AML-193 (cell line): Measurements from ENCODE around the gene RPL28.
"Not testable (repeated sequence)": the region's sequence is repeated elsewhere in the genome, so short reads cannot be mapped to it uniquely, and the experiment has no call there.

Source experiments
- DNase-seq, 2 experiments: peaks; one replicate each; lab custom pipeline; 2025; lab: John Stamatoyannopoulos, UW

Gene RPL28

GRCh38 chr19:55426042-55426441 is 40.3 kb downstream of the RPL28 start:
- DNase-seq: no peak

- no peak for DNase-seq
These were observed 45.5 kb downstream of the RPL28 start for GRCh38 chr19:55431183-55431582.

GRCh38 chr19:55432241-55432959 is 46.7 kb downstream of the RPL28 start:
- no peak for DNase-seq

- DNase-seq: no peak
These were observed 47.6 kb downstream of the RPL28 start for GRCh38 chr19:55433292-55433691.

GRCh38 chr19:55434356-55434919 is 48.7 kb downstream of the RPL28 start:
- DNase-seq: no peak

GRCh38 chr19:55435020-55435419 is 49.3 kb downstream of the RPL28 start:
- DNase-seq: no peak

GRCh38 chr19:55436847-55437246 is 51.1 kb downstream of the RPL28 start:
- DNase-seq: no peak

GRCh38 chr19:55437410-55437809 is 51.7 kb downstream of the RPL28 start:
- DNase-seq: peak in 1 of 2 experiments; percentile 20

- no peak for DNase-seq
These were observed 53.3 kb downstream of the RPL28 start for GRCh38 chr19:55439052-55439451.

GRCh38 chr19:55440411-55441105 is 54.8 kb downstream of the RPL28 start:
- no peak for DNase-seq

- DNase-seq: no peak
These were observed 55.6 kb downstream of the RPL28 start for GRCh38 chr19:55441319-55441691.

GRCh38 chr19:55441692-55442321 is 56.1 kb downstream of the RPL28 start:
- no peak for DNase-seq

- no peak for DNase-seq
These were observed 56.7 kb downstream of the RPL28 start for GRCh38 chr19:55442372-55442961.

GRCh38 chr19:55443045-55443823 is 57.5 kb downstream of the RPL28 start, which contains the start of gene SHISA7:
TSS of gene SHISA7 (minus strand) at chr19:55443300. CDS start at chr19:55442863, 437 bp downstream.
- DNase-seq: no peak

- DNase-seq: no peak
These were observed 58.2 kb downstream of the RPL28 start for GRCh38 chr19:55443824-55444480.

- no peak for DNase-seq
These were observed 58.9 kb downstream of the RPL28 start for GRCh38 chr19:55444646-55445045.

GRCh38 chr19:55446060-55446459 is 60.3 kb downstream of the RPL28 start:
- no peak for DNase-seq

- no peak for DNase-seq
These were observed 61.9 kb downstream of the RPL28 start for GRCh38 chr19:55447421-55448174.

GRCh38 chr19:55448175-55448490 is 62.4 kb downstream of the RPL28 start:
- not testable (repeated sequence) for DNase-seq

GRCh38 chr19:55449469-55449868 is 63.7 kb downstream of the RPL28 start:
- DNase-seq: no peak
